Esophagus squamous epithelium (tissue), 5 donors: ENCODE data around the gene CTNS. TPM values are rescaled to one million over a fixed set of nuclear protein-coding genes. Genes with fewer than 3 reads are reported as not detected.
A peak's percentile ranks its signal among the peaks of the same experiment; 100 is the strongest.

Experiments used
- DNase-seq: peaks from one replicate; lab custom pipeline; 2025; lab: John Stamatoyannopoulos, UW
- H3K27ac ChIP-seq, 4 donors: fragments of 200-600 bp; sonication (generic); one replicate each; pipeline ENCODE4 v1.5.1; 2016 to 2019; ENCODE audit warnings: mild to moderate bottlenecking in 1 of 4
- H3K27me3 ChIP-seq, 4 donors: fragments of 200-600 bp; sonication (generic); 1 replicate in 3 of 4; 2 replicates in 1 of 4; pipeline versions ENCODE4 v1.5.1 to v1.6.0; 2017 to 2021; ENCODE audit warnings: antibody characterized with exemption in 1 of 4
- H3K36me3 ChIP-seq, 3 donors: fragments of 200-600 bp; sonication (generic); one replicate each; pipeline ENCODE4 v1.5.1; 2016 to 2019
- H3K4me1 ChIP-seq, 3 donors: fragments of 200-600 bp; sonication (generic); one replicate each; pipeline ENCODE4 v1.5.1; 2017 to 2019
- H3K4me3 ChIP-seq, 4 donors: fragments of 200-600 bp; sonication (generic); 1 replicate in 3 of 4; 2 replicates in 1 of 4; pipeline ENCODE4 v1.5.1; 2016 to 2019; ENCODE audit warnings: mild to moderate bottlenecking in 2 of 4, moderate library complexity in 1 of 4
- H3K9me3 ChIP-seq, 3 donors: fragments of 200-600 bp; sonication (generic); one replicate each; pipeline ENCODE4 v1.5.1; 2016 to 2019
- CTCF ChIP-seq, 6 experiments: fragments of 450-650 bp in 4 of 6; fragments of 200-600 bp in 2 of 6; sonication (generic) in 2 of 6; IDR thresholded peaks; one replicate each; pipeline ENCODE4 v1.5.1; 2016 to 2019; ENCODE audit warnings: antibody characterized with exemption in 6 of 6, mild to moderate bottlenecking in 4 of 6, moderate library complexity in 4 of 6
- POLR2A ChIP-seq, 4 donors: fragments of 450-650 bp; IDR thresholded peaks; one replicate each; pipeline ENCODE4 v1.6.1; 2017; ENCODE audit warnings: antibody characterized with exemption in 4 of 4, mild to moderate bottlenecking in 4 of 4, moderate library complexity in 3 of 4
- WGBS, 2 donors: methylation state at CpG; one replicate each; pipeline ENCODE4 v1.1.5; 2018; 5-methylcytosine and 5-hydroxymethylcytosine counted together
- intact Hi-C: fragments of 100-400 bp; cut with DNase I; formaldehyde crosslinking; loops from one replicate; pipeline ENCODE4 v1.15.0; 2022
- total RNA-seq, 4 donors: library from RNA; depleted of rRNA; stranded (reverse); fragments of >200 nt; gene quantifications; one replicate each; pipeline ENCODE4 v1.1.0, GENCODE V29; 2016
- donor health status: DM: yes; HTN: yes; CAD: no.

CTNS gene
- total RNA-seq, 4 donors from 2014 or later: 5.9 to 14.3 (median 9.8) TPM

GRCh38 chr17:3627769-3628167, 8.8 kb upstream of the CTNS start:
- H3K27ac ChIP-seq: no peak overlapping the region
- peaks cover 14 to 95% (median 17%) of the 10 kb centered on the region in 3 donors for H3K36me3 ChIP-seq
- H3K27me3 ChIP-seq: no peaks in the 10 kb centered on the region
- H3K9me3 ChIP-seq: no peaks in the 10 kb centered on the region
- 90 to 93% methylated on average over 4 to 11 of the region's 11 CpGs for WGBS, 2 donors
- H3K4me1 ChIP-seq: no peaks in the 10 kb centered on the region
- no peak for DNase-seq
- intact Hi-C loops: no loop called here
- TF ChIP-seq CTCF (IDR thresholded peaks at IDR 0.05) (no peak), POLR2A (IDR thresholded peaks at IDR 0.05) (no peak)
- H3K4me3 ChIP-seq: no peak overlapping the region

- TF ChIP-seq CTCF (IDR thresholded peaks at IDR 0.05) (no peak), POLR2A (IDR thresholded peaks at IDR 0.05) (no peak)
- intact Hi-C loops: loop anchor here (10.0 kb wide), 1 partner anchor 586 kb away; no protein-coding TSS in a partner anchor
- 92 to 93% methylated on average over 8 to 10 of the region's 10 CpGs for WGBS, 2 donors
Measured at GRCh38 chr17:3630781-3631180, 5.8 kb upstream of the CTNS start.

GRCh38 chr17:3632287-3632686, 4.3 kb upstream of the CTNS start:
- TF ChIP-seq POLR2A (IDR thresholded peaks at IDR 0.05) (no peak), CTCF (IDR thresholded peaks at IDR 0.05) (no peak)
- Histone ChIP-seq H3K36me3 (peaks cover 0 to 55% (median 4%) of the 10 kb centered on the region in 3 donors), H3K9me3 (no peaks in the 10 kb centered on the region), H3K4me1 (peaks cover 8 to 26% (median 10%) of the 10 kb centered on the region in 3 donors), H3K4me3 (no peak overlapping the region), H3K27ac (no peak overlapping the region), H3K27me3 (no peaks in the 10 kb centered on the region)
- intact Hi-C loops: loop anchor here (10.0 kb wide), 1 partner anchor 587 kb away; no protein-coding TSS in a partner anchor
- 93 to 94% methylated on average over 3 to 4 of the region's 7 CpGs for WGBS, 2 donors
- DNase-seq: no peak

More at GRCh38 chr17:3630781-3631180, 5.8 kb upstream of the CTNS start:
- H3K27me3 ChIP-seq: no peaks in the 10 kb centered on the region
- no peaks in the 10 kb centered on the region for H3K9me3 ChIP-seq
- H3K27ac ChIP-seq: no peak overlapping the region
- peaks cover 4 to 19% (median 6%) of the 10 kb centered on the region in 3 donors for H3K4me1 ChIP-seq
- H3K4me3 ChIP-seq: no peak overlapping the region
- no peak for DNase-seq
- peaks cover 0 to 70% (median 4%) of the 10 kb centered on the region in 3 donors for H3K36me3 ChIP-seq

- peaks cover 0 to 42% (median 0%) of the 10 kb centered on the region in 3 donors for H3K36me3 ChIP-seq
- TF ChIP-seq CTCF (IDR thresholded peaks at IDR 0.05) (peak in 1 of 6 experiments; percentile 13), POLR2A (IDR thresholded peaks at IDR 0.05) (no peak)
- no peaks in the 10 kb centered on the region for H3K9me3 ChIP-seq
- H3K4me3 ChIP-seq: peak overlapping the region; percentile 68 to 100 (median 82)
- intact Hi-C loops: loop anchor here (10.0 kb wide), 1 partner anchor 591 kb away; no protein-coding TSS in a partner anchor
- DNase-seq: no peak
- WGBS, 2 donors: 0 to 52% methylated on average over 3 to 12 of the region's 38 CpGs
- H3K27ac ChIP-seq: peak overlapping the region; percentile 93 to 99 (median 97)
- H3K27me3 ChIP-seq: no peaks in the 10 kb centered on the region
- H3K4me1 ChIP-seq: peaks cover 13 to 33% (median 17%) of the 10 kb centered on the region in 3 donors
Measured at GRCh38 chr17:3635474-3636153, 946 bp upstream of the CTNS start.

GRCh38 chr17:3636908-3637373, 381 bp downstream of the CTNS start:
- Histone ChIP-seq H3K9me3 (no peaks in the 10 kb centered on the region), H3K27ac (peak overlapping the region; percentile 93 to 99 (median 97)), H3K4me1 (peaks cover 13 to 33% (median 17%) of the 10 kb centered on the region in 3 donors), H3K27me3 (no peaks in the 10 kb centered on the region), H3K4me3 (peak overlapping the region; percentile 68 to 100 (median 82)), H3K36me3 (peaks cover 0 to 41% (median 0%) of the 10 kb centered on the region in 3 donors)
- no peak for TF ChIP-seq CTCF (IDR thresholded peaks at IDR 0.05)
- TF ChIP-seq POLR2A (IDR thresholded peaks at IDR 0.05): no peak
- DNase-seq: no peak
- WGBS, 2 donors: 5 to 15% methylated on average over 3 to 12 of the region's 31 CpGs
- intact Hi-C loops: loop anchor here (10.0 kb wide), 1 partner anchor 592 kb away; no protein-coding TSS in a partner anchor
